Upper lobe of left lung (tissue), 6 donors: ENCODE data around the gene SUPT3H. TPM values are rescaled to one million over a fixed set of nuclear protein-coding genes. Genes with fewer than 3 reads are reported as not detected.

Experiments
- ATAC-seq, 2 donors: fragments of 200-7000 bp; cut with Tn5 transposase; one replicate each; pipeline ENCODE4 v1.9.1; 2022; ENCODE audit warnings: mild to moderate bottlenecking in 2 of 2, moderate library complexity in 2 of 2; ENCODE audit not compliant: low FRiP score in 2 of 2
- DNase-seq, 2 donors: peaks; one replicate each; pipeline ENCODE4 v3.0.0-alpha.2; 2019 to 2020
- H3K27ac ChIP-seq, 4 donors: fragments of 200-600 bp; sonication (generic); one replicate each; pipeline ENCODE4 v1.5.1; 2016 to 2019
- H3K27me3 ChIP-seq, 4 donors: fragments of 200-600 bp; sonication (generic); one replicate each; pipeline ENCODE4 v1.5.1; 2017 to 2019
- H3K36me3 ChIP-seq, 4 donors: fragments of 200-600 bp; sonication (generic); one replicate each; pipeline ENCODE4 v1.5.1; 2016 to 2019
- H3K4me1 ChIP-seq, 4 donors: fragments of 200-600 bp; sonication (generic); one replicate each; pipeline ENCODE4 v1.5.1; 2018 to 2019
- H3K4me3 ChIP-seq, 4 donors: fragments of 200-600 bp; sonication (generic); one replicate each; pipeline ENCODE4 v1.5.1; 2017 to 2019; ENCODE audit warnings: mild to moderate bottlenecking in 2 of 4, moderate library complexity in 1 of 4
- H3K9me3 ChIP-seq, 4 donors: fragments of 200-600 bp; sonication (generic); one replicate each; pipeline ENCODE4 v1.5.1; 2018 to 2019
- EP300 ChIP-seq, 4 donors: sonication (generic); formaldehyde crosslinking; IDR thresholded peaks; one replicate each; pipeline ENCODE4 v1.5.1; 2017; ENCODE audit warnings: antibody characterized with exemption in 4 of 4, control low read depth in 2 of 4
- POLR2A ChIP-seq, 4 donors: fragments of 450-650 bp; IDR thresholded peaks; one replicate each; pipeline ENCODE4 v1.5.1; 2016 to 2017; ENCODE audit warnings: antibody characterized with exemption in 4 of 4, mild to moderate bottlenecking in 2 of 4
- POLR2AphosphoS5 ChIP-seq, 2 donors: sonication (generic); formaldehyde crosslinking; IDR thresholded peaks; one replicate each; pipeline ENCODE4 v1.5.1; 2017; ENCODE audit warnings: antibody characterized with exemption in 2 of 2
- WGBS, 2 donors: methylation state at CpG; one replicate each; pipeline ENCODE4 v1.1.5; 2017 to 2018; 5-methylcytosine and 5-hydroxymethylcytosine counted together
- total RNA-seq, 6 donors: library from RNA; depleted of rRNA in 4 of 6; stranded (reverse); fragments of >200 nt in 4 of 6; gene quantifications; one replicate each; pipeline versions ENCODE4 v1.1.0 to v1.2.1, GENCODE V29; 2016 to 2021
- TF ChIP-seq, protein P1 (sequence below), 6 experiments: fragments of 450-650 bp in 4 of 6; fragments of 200-600 bp in 2 of 6; sonication (generic) in 2 of 6; IDR thresholded peaks; one replicate each; pipeline ENCODE4 v1.5.1; 2016 to 2019; ENCODE audit warnings: antibody characterized with exemption in 6 of 6
- donor health status: DM: no; HTN: no; CAD: no; lungs with moderate emphysema.
- donor health status: DM: no; HTN: yes; CAD: no; lungs with severe emphysema.

SUPT3H gene
- total RNA-seq, 6 donors from 2014 or later, result 6.4 to 45.1 (median 8.9) TPM

DNA sequence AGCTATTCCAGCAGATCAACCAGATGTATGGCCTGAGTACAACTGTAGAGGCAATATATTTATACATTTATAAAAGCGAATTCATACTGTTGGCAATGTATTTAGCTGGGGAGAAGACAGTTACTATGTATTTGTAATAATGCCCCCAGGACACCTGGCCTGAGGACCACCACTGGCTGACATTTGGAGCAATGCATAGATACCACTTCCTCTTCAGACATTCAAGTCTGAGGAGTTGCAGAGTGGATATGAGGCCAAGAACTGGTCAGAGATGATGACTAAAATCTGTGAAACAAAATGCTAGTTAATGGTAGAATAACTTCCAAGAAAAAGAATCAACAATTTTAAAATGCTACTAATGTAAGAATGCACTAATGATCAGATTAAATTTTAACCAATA is 527.9 kb downstream of the SUPT3H start:
- Histone ChIP-seq H3K4me1 (no peaks in the 10 kb centered on the region), H3K36me3 (no peaks in the 10 kb centered on the region), H3K27me3 (no peaks in the 10 kb centered on the region), H3K27ac (no peak overlapping the region), H3K4me3 (no peak overlapping the region), H3K9me3 (no peaks in the 10 kb centered on the region)
- ATAC-seq (no peak), DNase-seq (no peak)
- no peak for TF ChIP-seq POLR2AphosphoS5 (IDR thresholded peaks at IDR 0.05)
- TF ChIP-seq, protein P1, sequence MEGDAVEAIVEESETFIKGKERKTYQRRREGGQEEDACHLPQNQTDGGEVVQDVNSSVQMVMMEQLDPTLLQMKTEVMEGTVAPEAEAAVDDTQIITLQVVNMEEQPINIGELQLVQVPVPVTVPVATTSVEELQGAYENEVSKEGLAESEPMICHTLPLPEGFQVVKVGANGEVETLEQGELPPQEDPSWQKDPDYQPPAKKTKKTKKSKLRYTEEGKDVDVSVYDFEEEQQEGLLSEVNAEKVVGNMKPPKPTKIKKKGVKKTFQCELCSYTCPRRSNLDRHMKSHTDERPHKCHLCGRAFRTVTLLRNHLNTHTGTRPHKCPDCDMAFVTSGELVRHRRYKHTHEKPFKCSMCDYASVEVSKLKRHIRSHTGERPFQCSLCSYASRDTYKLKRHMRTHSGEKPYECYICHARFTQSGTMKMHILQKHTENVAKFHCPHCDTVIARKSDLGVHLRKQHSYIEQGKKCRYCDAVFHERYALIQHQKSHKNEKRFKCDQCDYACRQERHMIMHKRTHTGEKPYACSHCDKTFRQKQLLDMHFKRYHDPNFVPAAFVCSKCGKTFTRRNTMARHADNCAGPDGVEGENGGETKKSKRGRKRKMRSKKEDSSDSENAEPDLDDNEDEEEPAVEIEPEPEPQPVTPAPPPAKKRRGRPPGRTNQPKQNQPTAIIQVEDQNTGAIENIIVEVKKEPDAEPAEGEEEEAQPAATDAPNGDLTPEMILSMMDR (IDR thresholded peaks at IDR 0.05), result no peak
- no peak for TF ChIP-seq POLR2A (IDR thresholded peaks at IDR 0.05)
- no peak for TF ChIP-seq EP300 (IDR thresholded peaks at IDR 0.05)
- 95 to 96% methylated on average over 1 of the region's 1 CpG for WGBS, 2 donors

DNA sequence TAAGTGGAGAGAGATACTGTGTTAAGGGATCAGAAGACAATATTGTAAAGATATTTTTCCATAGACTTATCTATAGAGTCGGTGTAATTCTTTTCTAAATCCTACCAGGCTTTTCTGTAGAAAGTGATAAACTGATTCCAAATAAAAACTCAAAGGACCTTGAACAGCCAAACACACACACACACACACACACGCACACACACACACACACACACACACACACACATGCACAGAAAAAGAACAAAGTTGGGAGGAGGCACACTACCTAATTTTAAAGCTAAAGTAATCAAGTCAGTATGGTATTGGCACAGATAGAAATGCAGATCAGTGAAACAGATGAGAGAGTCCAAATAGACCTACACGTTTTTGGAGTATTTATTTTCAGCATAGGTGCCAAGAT is 534.0 kb downstream of the SUPT3H start:
- H3K9me3 ChIP-seq, result no peaks in the 10 kb centered on the region
- ATAC-seq, result no peak
- 63% methylated on average over 3 of the region's 3 CpGs for WGBS, 2 donors

DNA sequence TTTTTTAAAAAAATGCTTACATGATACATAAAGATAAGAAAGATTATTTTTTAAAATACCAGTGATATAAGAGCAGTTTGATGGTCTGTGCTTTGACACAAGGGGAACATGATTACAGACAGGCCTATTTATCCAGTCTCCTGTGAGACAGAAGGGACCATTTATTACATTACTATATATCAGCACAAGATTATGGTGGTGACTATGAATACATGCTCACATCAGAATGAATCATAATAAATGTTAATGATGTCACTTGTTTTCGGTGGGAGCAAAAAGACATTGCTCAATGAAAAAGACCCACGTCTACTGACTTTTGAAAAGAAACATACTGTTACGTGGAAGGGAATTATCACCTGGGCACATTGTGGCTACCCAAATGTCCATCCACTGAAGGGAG is 535.1 kb downstream of the SUPT3H start:
- ATAC-seq, result no peak
- no peak overlapping the region for H3K4me3 ChIP-seq
- H3K27ac ChIP-seq, result no peak overlapping the region
- H3K27me3 ChIP-seq, result no peaks in the 10 kb centered on the region
- TF ChIP-seq, protein P1 (IDR thresholded peaks at IDR 0.05), result no peak
- TF ChIP-seq POLR2A (IDR thresholded peaks at IDR 0.05) (no peak), POLR2AphosphoS5 (IDR thresholded peaks at IDR 0.05) (no peak), EP300 (IDR thresholded peaks at IDR 0.05) (no peak)
- 95 to 98% methylated on average over 3 of the region's 3 CpGs for WGBS, 2 donors
- H3K36me3 ChIP-seq, result no peaks in the 10 kb centered on the region
- H3K9me3 ChIP-seq, result no peaks in the 10 kb centered on the region
- DNase-seq, result no peak
- H3K4me1 ChIP-seq, result no peaks in the 10 kb centered on the region

More for the DNA sequence above, 534.0 kb downstream of the SUPT3H start:
- no peaks in the 10 kb centered on the region for H3K4me1 ChIP-seq
- no peaks in the 10 kb centered on the region for H3K36me3 ChIP-seq
- no peak overlapping the region for H3K4me3 ChIP-seq
- no peak for DNase-seq
- TF ChIP-seq, protein P1 (IDR thresholded peaks at IDR 0.05), result no peak
- TF ChIP-seq EP300 (IDR thresholded peaks at IDR 0.05) (no peak), POLR2A (IDR thresholded peaks at IDR 0.05) (no peak), POLR2AphosphoS5 (IDR thresholded peaks at IDR 0.05) (no peak)
- H3K27me3 ChIP-seq, result no peaks in the 10 kb centered on the region
- no peak overlapping the region for H3K27ac ChIP-seq

DNA sequence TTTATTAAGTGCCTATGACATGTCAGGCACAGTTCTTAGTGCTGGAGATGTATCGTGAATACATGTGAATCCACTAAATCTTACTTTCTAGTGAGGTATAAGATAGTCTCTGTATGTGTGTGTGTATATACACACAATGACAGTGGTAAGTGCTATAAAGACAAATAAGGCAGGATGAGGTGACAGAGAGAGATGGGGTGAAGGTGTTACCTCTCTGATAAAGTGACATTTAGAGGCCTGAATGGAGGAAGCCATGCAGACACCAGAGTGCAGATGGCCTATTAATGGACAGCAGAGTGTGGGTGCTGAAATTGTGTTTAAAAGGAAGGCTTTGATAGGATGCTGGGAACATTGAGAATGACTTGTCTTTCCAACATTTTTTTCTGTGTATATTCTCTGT is 535.9 kb downstream of the SUPT3H start:
- Histone ChIP-seq H3K27ac (no peak overlapping the region), H3K4me1 (no peaks in the 10 kb centered on the region), H3K36me3 (no peaks in the 10 kb centered on the region), H3K27me3 (no peaks in the 10 kb centered on the region), H3K9me3 (no peaks in the 10 kb centered on the region), H3K4me3 (no peak overlapping the region)
- no peak for DNase-seq
- TF ChIP-seq EP300 (IDR thresholded peaks at IDR 0.05), result no peak
- no peak for TF ChIP-seq POLR2A (IDR thresholded peaks at IDR 0.05)
- no peak for TF ChIP-seq POLR2AphosphoS5 (IDR thresholded peaks at IDR 0.05)
- TF ChIP-seq, protein P1 (IDR thresholded peaks at IDR 0.05), result no peak
- ATAC-seq, result no peak
- 94 to 96% methylated on average over 1 of the region's 1 CpG for WGBS, 2 donors

DNA sequence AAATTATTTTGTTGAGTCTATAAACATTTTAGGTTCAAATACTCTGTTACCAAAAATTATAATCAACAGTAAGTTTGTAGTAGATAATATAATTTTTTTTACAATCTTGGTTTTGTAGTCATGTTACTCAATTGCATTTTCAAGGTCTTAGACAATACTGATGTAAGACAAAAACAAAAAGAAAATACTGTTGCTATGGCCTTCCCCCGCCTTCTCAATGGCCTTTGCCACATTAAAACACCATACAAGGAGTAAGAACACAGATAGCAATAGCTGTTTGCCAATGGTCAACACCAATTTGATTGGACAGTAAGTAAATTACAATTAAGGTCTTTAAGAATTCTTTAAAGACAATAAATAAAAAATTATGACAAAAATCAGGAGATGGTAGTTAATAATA is 540.0 kb downstream of the SUPT3H start:
- WGBS, 2 donors, result 94 to 97% methylated on average over 1 of the region's 1 CpG

More for the DNA sequence above, 540.0 kb downstream of the SUPT3H start:
- Histone ChIP-seq H3K9me3 (no peaks in the 10 kb centered on the region), H3K4me3 (no peak overlapping the region), H3K27me3 (no peaks in the 10 kb centered on the region), H3K36me3 (no peaks in the 10 kb centered on the region), H3K27ac (no peak overlapping the region), H3K4me1 (no peaks in the 10 kb centered on the region)
- TF ChIP-seq EP300 (IDR thresholded peaks at IDR 0.05), result no peak
- TF ChIP-seq, protein P1 (IDR thresholded peaks at IDR 0.05), result no peak
- TF ChIP-seq POLR2A (IDR thresholded peaks at IDR 0.05), result no peak
- no peak for TF ChIP-seq POLR2AphosphoS5 (IDR thresholded peaks at IDR 0.05)
- ATAC-seq (no peak), DNase-seq (no peak)
